Astrocyte (in vitro differentiated cells and primary cell): ENCODE results near the gene SLC25A42. TPM values are rescaled to one million over a fixed set of nuclear protein-coding genes. Genes with fewer than 3 reads are reported as not detected.

Source experiments
- DNase-seq: peaks from one replicate; pipeline ENCODE4 v3.0.0-alpha.2; 2010; ENCODE audit warnings: low read depth
- FAIRE-seq: peaks from 2 replicates; lab custom pipeline; 2011; peaks lifted over from hg19 to GRCh38; lab: Jason Lieb, UNC
- H2AFZ ChIP-seq: 2 replicates; pipeline ENCODE4 v1.6.0; 2012; ENCODE audit warnings: low read depth, low read length, inconsistent platforms
- H3K27ac ChIP-seq: 2 replicates; pipeline ENCODE4 v1.5.1; 2011; ENCODE audit warnings: low read depth, low read length, inconsistent platforms
- H3K27me3 ChIP-seq: 2 replicates; pipeline ENCODE4 v1.6.0; 2011; ENCODE audit warnings: low read length, inconsistent platforms; ENCODE audit not compliant: insufficient read depth
- H3K36me3 ChIP-seq: 2 replicates; pipeline ENCODE4 v1.5.1; 2011; ENCODE audit warnings: low read length, inconsistent platforms; ENCODE audit not compliant: insufficient read depth
- H3K4me1 ChIP-seq: 2 replicates; pipeline ENCODE4 v1.5.1; 2011; ENCODE audit warnings: low read length, inconsistent platforms; ENCODE audit not compliant: insufficient read depth
- H3K4me2 ChIP-seq: 2 replicates; pipeline ENCODE4 v1.6.0; 2012; ENCODE audit warnings: low read length, inconsistent platforms
- H3K4me3 ChIP-seq: 2 replicates; pipeline ENCODE4 v1.5.1; 2011; ENCODE audit warnings: low read depth, mild to moderate bottlenecking, low read length, inconsistent platforms; ENCODE audit not compliant: insufficient read depth
- H3K79me2 ChIP-seq: 2 replicates; pipeline ENCODE4 v1.6.0; 2012; ENCODE audit warnings: mild to moderate bottlenecking, low read length, inconsistent platforms; ENCODE audit not compliant: insufficient read depth
- H3K9ac ChIP-seq: 2 replicates; pipeline ENCODE4 v1.6.0; 2012; ENCODE audit warnings: mild to moderate bottlenecking, low read length, inconsistent platforms
- H3K9me3 ChIP-seq: 2 replicates; pipeline ENCODE4 v1.5.1; 2012; ENCODE audit warnings: low read depth, mild to moderate bottlenecking, low read length, inconsistent platforms; ENCODE audit not compliant: insufficient read depth
- H4K20me1 ChIP-seq: 2 replicates; pipeline ENCODE4 v1.6.0; 2012; ENCODE audit warnings: low read length, inconsistent platforms; ENCODE audit not compliant: insufficient read depth
- H3K27ac Mint-ChIP-seq: one replicate; pipeline ENCODE4 v1.8.0; 2021; ENCODE audit warnings: mild to moderate bottlenecking, mixed read lengths; ENCODE audit not compliant: unreplicated experiment
- H3K27me3 Mint-ChIP-seq: one replicate; pipeline ENCODE4 v1.8.0; 2021; ENCODE audit warnings: low read depth, mixed read lengths; ENCODE audit not compliant: unreplicated experiment
- H3K36me3 Mint-ChIP-seq: one replicate; pipeline ENCODE4 v1.8.0; 2021; ENCODE audit warnings: low read depth, mixed read lengths; ENCODE audit not compliant: unreplicated experiment
- H3K4me1 Mint-ChIP-seq: one replicate; pipeline ENCODE4 v1.8.0; 2021; ENCODE audit warnings: low read depth, mixed read lengths; ENCODE audit not compliant: unreplicated experiment
- H3K4me3 Mint-ChIP-seq: one replicate; pipeline ENCODE4 v1.8.0; 2021; ENCODE audit warnings: mild to moderate bottlenecking, moderate library complexity, mixed read lengths; ENCODE audit not compliant: unreplicated experiment
- H3K9me3 Mint-ChIP-seq: one replicate; pipeline ENCODE4 v1.8.0; 2021; ENCODE audit warnings: mild to moderate bottlenecking, mixed read lengths; ENCODE audit not compliant: unreplicated experiment
- CTCF ChIP-seq: IDR thresholded peaks from 2 replicates; pipeline ENCODE4 v1.5.1; 2011; ENCODE audit warnings: low read depth, mild to moderate bottlenecking, inconsistent platforms, low read length, moderate library complexity; ENCODE audit not compliant: insufficient read depth
- EZH2 ChIP-seq: IDR thresholded peaks from 2 replicates; pipeline ENCODE4 v1.6.1; 2012; ENCODE audit warnings: mild to moderate bottlenecking, low read length, inconsistent platforms; ENCODE audit not compliant: insufficient read depth
- total RNA-seq: library from RNA; stranded (reverse); gene quantifications from 2 replicates; pipeline ENCODE4 v1.2.1, GENCODE V29; 2021

SLC25A42 gene
- total RNA-seq, 1 donor from 2014 or later, result 7.6 TPM

- no peak overlapping the region for H3K4me3 Mint-ChIP-seq
- H3K4me1 ChIP-seq, result no peaks in the 10 kb centered on the region
- no peak overlapping the region for H3K9ac ChIP-seq
- H3K27ac ChIP-seq, result no peak overlapping the region
- no peak overlapping the region for H3K27ac Mint-ChIP-seq
- H3K4me1 Mint-ChIP-seq, result peaks cover 10% of the 10 kb centered on the region
- peaks cover 12% of the 10 kb centered on the region for H3K36me3 Mint-ChIP-seq
- no peaks in the 10 kb centered on the region for H3K9me3 ChIP-seq
- H3K4me3 ChIP-seq, result no peak overlapping the region
- H3K36me3 ChIP-seq, result peaks cover 21% of the 10 kb centered on the region
- no peaks in the 10 kb centered on the region for H3K27me3 Mint-ChIP-seq
- FAIRE-seq, result no peak
- no peaks in the 10 kb centered on the region for H3K9me3 Mint-ChIP-seq
- no peak overlapping the region for H3K4me2 ChIP-seq
- H4K20me1 ChIP-seq, result peaks cover 16% of the 10 kb centered on the region
- TF ChIP-seq CTCF, result no peak
- no peak for TF ChIP-seq EZH2
- H2AFZ ChIP-seq, result no peak overlapping the region
- H3K27me3 ChIP-seq, result no peaks in the 10 kb centered on the region
- H3K79me2 ChIP-seq, result peaks cover 4% of the 10 kb centered on the region
- no peak for DNase-seq
Measured at GRCh38 chr19:19052921-19053320, 10.9 kb upstream of the SLC25A42 start.

DNA sequence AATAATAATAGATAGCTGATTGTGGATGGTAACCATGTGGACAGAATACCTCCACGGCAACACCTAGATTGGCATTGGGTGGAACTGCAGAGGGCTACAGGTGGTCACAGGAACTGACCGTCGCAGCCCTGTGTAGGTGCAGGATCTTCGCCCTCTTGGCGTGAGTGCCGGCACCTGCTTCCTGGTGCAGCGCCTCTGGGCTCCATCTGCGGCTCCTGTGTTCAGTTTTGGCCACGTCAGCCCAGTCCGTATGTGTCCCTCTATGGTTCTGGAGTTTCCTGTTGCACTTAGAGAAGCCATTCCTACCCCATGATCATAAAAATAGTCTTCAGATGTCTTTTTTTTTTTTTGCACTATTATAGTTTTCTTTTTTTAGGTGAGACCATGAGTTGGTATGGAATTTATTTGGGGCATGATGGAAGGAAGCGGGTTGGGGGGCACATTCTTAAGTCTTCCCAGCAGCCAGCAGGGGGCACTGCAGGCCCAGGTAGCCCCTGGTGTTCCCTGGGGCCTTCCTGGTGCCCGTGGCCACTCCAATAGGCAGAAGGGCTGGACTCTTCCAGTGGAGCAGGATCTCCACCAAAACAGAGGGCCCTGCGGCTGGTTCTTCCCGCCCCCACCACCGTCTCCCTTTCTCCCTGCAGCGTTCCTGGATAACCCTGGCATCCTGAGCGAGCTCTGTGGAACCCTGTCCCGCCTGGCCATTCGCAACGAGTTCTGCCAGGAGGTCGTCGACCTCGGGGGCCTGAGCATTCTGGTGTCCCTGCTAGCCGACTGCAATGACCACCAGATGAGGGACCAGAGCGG, 10.1 kb upstream of the SLC25A42 start:
- no peak overlapping the region for H3K4me2 ChIP-seq
- H3K79me2 ChIP-seq, result peaks cover 4% of the 10 kb centered on the region
- H3K4me3 ChIP-seq, result no peak overlapping the region
- TF ChIP-seq EZH2, result no peak
- TF ChIP-seq CTCF, result peak; percentile 39
- H3K27ac ChIP-seq, result no peak overlapping the region
- DNase-seq (no peak), FAIRE-seq (no peak)
- H3K4me1 Mint-ChIP-seq, result peaks cover 10% of the 10 kb centered on the region
- H3K9ac ChIP-seq, result no peak overlapping the region
- peaks cover 16% of the 10 kb centered on the region for H4K20me1 ChIP-seq
- no peaks in the 10 kb centered on the region for H3K4me1 ChIP-seq
- no peak overlapping the region for H2AFZ ChIP-seq
- H3K36me3 ChIP-seq, result peaks cover 21% of the 10 kb centered on the region
- no peaks in the 10 kb centered on the region for H3K27me3 Mint-ChIP-seq
- H3K9me3 ChIP-seq, result no peaks in the 10 kb centered on the region
- H3K4me3 Mint-ChIP-seq, result no peak overlapping the region
- H3K27me3 ChIP-seq, result no peaks in the 10 kb centered on the region
- H3K36me3 Mint-ChIP-seq, result peaks cover 16% of the 10 kb centered on the region
- H3K27ac Mint-ChIP-seq, result no peak overlapping the region
- H3K9me3 Mint-ChIP-seq, result no peaks in the 10 kb centered on the region
